Activated CD4-positive, alpha-beta T cell treated with anti-CD3 and anti-CD28 coated beads, Interleukin-2, amount 10 ng/mL, durations not matched to agents 24 days and 14 days (primary cell): ENCODE results near the gene CHI3L1. TPM values are rescaled to one million over a fixed set of nuclear protein-coding genes. Genes with fewer than 3 reads are reported as not detected.
A peak's percentile ranks its signal among the peaks of the same experiment; 100 is the strongest.

Experiments used
- DNase-seq: peaks from one replicate; pipeline ENCODE4 v3.0.0; 2022
- H3K27ac Mint-ChIP-seq: one replicate; pipeline ENCODE4 v1.8.0; 2022; ENCODE audit warnings: mild to moderate bottlenecking, mixed read lengths
- H3K27me3 Mint-ChIP-seq: one replicate; pipeline ENCODE4 v1.8.0; 2022; ENCODE audit warnings: mixed read lengths
- H3K36me3 Mint-ChIP-seq: one replicate; pipeline ENCODE4 v1.8.0; 2022; ENCODE audit warnings: low read depth, mild to moderate bottlenecking, mixed read lengths
- H3K4me1 Mint-ChIP-seq: one replicate; pipeline ENCODE4 v1.8.0; 2021; ENCODE audit warnings: mixed read lengths
- H3K4me3 Mint-ChIP-seq: one replicate; pipeline ENCODE4 v1.8.0; 2022; ENCODE audit warnings: mild to moderate bottlenecking, moderate library complexity, mixed read lengths
- H3K9me3 Mint-ChIP-seq: one replicate; pipeline ENCODE4 v1.8.0; 2021; ENCODE audit warnings: mixed read lengths
- intact Hi-C: fragments of 100-400 bp; cut with micrococcal nuclease; formaldehyde crosslinking; loops from one replicate; pipeline ENCODE4 v1.15.1; 2023
- total RNA-seq: library from RNA; stranded (reverse); gene quantifications from 2 replicates; pipeline ENCODE4 v1.2.3, GENCODE V29; 2022

CHI3L1 gene
- total RNA-seq, 1 donor from 2014 or later: not detected

GRCh38 chr1:203173011-203173555 is 13.4 kb downstream of the CHI3L1 start:
- Mint-ChIP-seq H3K4me1 (no peaks in the 10 kb centered on the region), H3K4me3 (no peak overlapping the region), H3K27ac (no peak overlapping the region), H3K9me3 (no peaks in the 10 kb centered on the region), H3K27me3 (no peaks in the 10 kb centered on the region), H3K36me3 (no peaks in the 10 kb centered on the region)
- DNase-seq: no peak
- intact Hi-C loops: no loop called here

GRCh38 chr1:203172184-203173010 is 14.1 kb downstream of the CHI3L1 start:
- no peak overlapping the region for H3K4me3 Mint-ChIP-seq

GRCh38 chr1:203171341-203172183 is 14.9 kb downstream of the CHI3L1 start:
- H3K36me3 Mint-ChIP-seq: no peaks in the 10 kb centered on the region
- no peak overlapping the region for H3K27ac Mint-ChIP-seq
- no peaks in the 10 kb centered on the region for H3K27me3 Mint-ChIP-seq
- DNase-seq: no peak
- intact Hi-C loops: loop anchor here (1.0 kb wide), 1 partner anchor 132 kb away; no protein-coding TSS in a partner anchor
- no peaks in the 10 kb centered on the region for H3K4me1 Mint-ChIP-seq
- no peaks in the 10 kb centered on the region for H3K9me3 Mint-ChIP-seq
- H3K4me3 Mint-ChIP-seq: no peak overlapping the region

More at GRCh38 chr1:203172184-203173010, 14.1 kb downstream of the CHI3L1 start:
- H3K4me1 Mint-ChIP-seq: no peaks in the 10 kb centered on the region
- H3K9me3 Mint-ChIP-seq: no peaks in the 10 kb centered on the region
- H3K27ac Mint-ChIP-seq: no peak overlapping the region
- intact Hi-C loops: loop anchor here (1.0 kb wide), 1 partner anchor 133 kb away; no protein-coding TSS in a partner anchor
- no peaks in the 10 kb centered on the region for H3K27me3 Mint-ChIP-seq
- H3K36me3 Mint-ChIP-seq: no peaks in the 10 kb centered on the region
- DNase-seq: peak; percentile 86

- H3K9me3 Mint-ChIP-seq: no peaks in the 10 kb centered on the region
- no peak for DNase-seq
- H3K27ac Mint-ChIP-seq: no peak overlapping the region
- H3K27me3 Mint-ChIP-seq: no peaks in the 10 kb centered on the region
- no peak overlapping the region for H3K4me3 Mint-ChIP-seq
- H3K36me3 Mint-ChIP-seq: no peaks in the 10 kb centered on the region
- no peaks in the 10 kb centered on the region for H3K4me1 Mint-ChIP-seq
- intact Hi-C loops: no loop called here
These were observed 15.7 kb downstream of the CHI3L1 start for GRCh38 chr1:203170625-203171330.

- intact Hi-C loops: no loop called here
- no peak overlapping the region for H3K4me3 Mint-ChIP-seq
- DNase-seq: no peak
- no peaks in the 10 kb centered on the region for H3K9me3 Mint-ChIP-seq
- no peaks in the 10 kb centered on the region for H3K4me1 Mint-ChIP-seq
- no peaks in the 10 kb centered on the region for H3K36me3 Mint-ChIP-seq
- H3K27ac Mint-ChIP-seq: no peak overlapping the region
- no peaks in the 10 kb centered on the region for H3K27me3 Mint-ChIP-seq
These were observed 16.6 kb downstream of the CHI3L1 start for GRCh38 chr1:203169770-203170520.

- Mint-ChIP-seq H3K27me3 (peaks cover 2% of the 10 kb centered on the region), H3K9me3 (no peaks in the 10 kb centered on the region), H3K27ac (no peak overlapping the region), H3K36me3 (no peaks in the 10 kb centered on the region), H3K4me1 (no peaks in the 10 kb centered on the region), H3K4me3 (no peak overlapping the region)
- intact Hi-C loops: no loop called here
- no peak for DNase-seq
These were observed 17.5 kb downstream of the CHI3L1 start for GRCh38 chr1:203168991-203169390.

- Mint-ChIP-seq H3K9me3 (no peaks in the 10 kb centered on the region), H3K27ac (no peak overlapping the region), H3K4me3 (no peak overlapping the region), H3K36me3 (no peaks in the 10 kb centered on the region), H3K27me3 (peaks cover 2% of the 10 kb centered on the region), H3K4me1 (no peaks in the 10 kb centered on the region)
- DNase-seq: no peak
- intact Hi-C loops: no loop called here
These were observed 18.2 kb downstream of the CHI3L1 start for GRCh38 chr1:203168256-203168786.

- Mint-ChIP-seq H3K9me3 (no peaks in the 10 kb centered on the region), H3K4me1 (no peaks in the 10 kb centered on the region), H3K27me3 (peaks cover 6% of the 10 kb centered on the region), H3K36me3 (no peaks in the 10 kb centered on the region), H3K4me3 (no peak overlapping the region), H3K27ac (no peak overlapping the region)
- intact Hi-C loops: no loop called here
- no peak for DNase-seq
These were observed 18.6 kb downstream of the CHI3L1 start for GRCh38 chr1:203167913-203168200.

GRCh38 chr1:203167026-203167912 is 19.2 kb downstream of the CHI3L1 start:
- Mint-ChIP-seq H3K36me3 (no peaks in the 10 kb centered on the region), H3K4me3 (no peak overlapping the region), H3K27me3 (peaks cover 6% of the 10 kb centered on the region), H3K4me1 (no peaks in the 10 kb centered on the region), H3K27ac (no peak overlapping the region), H3K9me3 (no peaks in the 10 kb centered on the region)
- intact Hi-C loops: no loop called here
- DNase-seq: no peak

- no peak overlapping the region for H3K27ac Mint-ChIP-seq
- no peaks in the 10 kb centered on the region for H3K36me3 Mint-ChIP-seq
- H3K9me3 Mint-ChIP-seq: no peaks in the 10 kb centered on the region
- intact Hi-C loops: no loop called here
- DNase-seq: no peak
- H3K4me1 Mint-ChIP-seq: no peaks in the 10 kb centered on the region
- no peak overlapping the region for H3K4me3 Mint-ChIP-seq
- peaks cover 6% of the 10 kb centered on the region for H3K27me3 Mint-ChIP-seq
These were observed 20.1 kb downstream of the CHI3L1 start for GRCh38 chr1:203166192-203166940.

GRCh38 chr1:203165800-203166161 is 20.7 kb downstream of the CHI3L1 start:
- no peak for DNase-seq
- Mint-ChIP-seq H3K4me3 (no peak overlapping the region), H3K9me3 (no peaks in the 10 kb centered on the region), H3K27ac (no peak overlapping the region), H3K27me3 (peaks cover 6% of the 10 kb centered on the region), H3K36me3 (no peaks in the 10 kb centered on the region), H3K4me1 (no peaks in the 10 kb centered on the region)
- intact Hi-C loops: no loop called here
